ENCODE data around the gene PHF11. TPM values are rescaled to one million over a fixed set of nuclear protein-coding genes. Genes with fewer than 3 reads are reported as not detected.
A peak's percentile ranks its signal among the peaks of the same experiment; 100 is the strongest.

The PHF11 gene
- total RNA-seq, 1 experiment from 2014 or later: 75.2 TPM

DNA sequence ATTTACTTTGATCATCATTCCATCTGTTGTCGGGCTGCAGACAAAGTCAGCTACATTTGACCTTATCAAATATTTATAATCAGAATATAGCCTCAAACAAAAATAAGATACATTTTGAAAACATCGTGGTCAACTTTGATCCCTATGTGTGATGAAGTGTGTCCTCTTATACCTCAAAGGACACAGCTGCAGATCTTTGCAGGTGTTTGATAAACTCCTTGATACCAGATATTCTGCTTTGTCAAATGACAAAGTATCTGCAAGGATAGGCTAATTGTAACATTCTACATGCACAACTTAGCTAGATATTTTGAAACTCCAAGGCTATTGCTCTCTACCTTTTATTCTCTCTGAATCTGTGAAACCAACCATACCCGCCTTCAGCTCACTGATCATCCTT lies 44.0 kb downstream of the PHF11 start:
- Histone ChIP-seq H3K4me3 (ENCODE audit: low read length) (no peak overlapping the region), H3K27ac (ENCODE audit: low read length) (peak overlapping the region; percentile 71), H4K20me1 (ENCODE audit: insufficient read depth, low read depth, low read length) (no peaks in the 10 kb centered on the region), H3K9me2 (replicated peaks; ENCODE audit: insufficient read depth, low read length) (no peaks in the 10 kb centered on the region), H3K4me1 (ENCODE audit: low read length) (peaks cover 34% of the 10 kb centered on the region), H3K9ac (ENCODE audit: low read length) (no peak overlapping the region), H3K79me2 (ENCODE audit: low read length) (peaks cover 3% of the 10 kb centered on the region; the same call in 1 of the 2 replicates), H3K4me2 (ENCODE audit: low read depth, low read length, poor library complexity, severe bottlenecking) (no peak overlapping the region), H3K9me3 (ENCODE audit: low read length) (no peaks in the 10 kb centered on the region), H3K36me3 (ENCODE audit: insufficient read depth, low read length) (peaks cover 44% of the 10 kb centered on the region; the same call in 1 of the 2 replicates), H2AFZ (ENCODE audit: low read length) (no peak overlapping the region), H3K27me3 (ENCODE audit: low read length) (no peaks in the 10 kb centered on the region)
- DNase-seq: no peak

DNA sequence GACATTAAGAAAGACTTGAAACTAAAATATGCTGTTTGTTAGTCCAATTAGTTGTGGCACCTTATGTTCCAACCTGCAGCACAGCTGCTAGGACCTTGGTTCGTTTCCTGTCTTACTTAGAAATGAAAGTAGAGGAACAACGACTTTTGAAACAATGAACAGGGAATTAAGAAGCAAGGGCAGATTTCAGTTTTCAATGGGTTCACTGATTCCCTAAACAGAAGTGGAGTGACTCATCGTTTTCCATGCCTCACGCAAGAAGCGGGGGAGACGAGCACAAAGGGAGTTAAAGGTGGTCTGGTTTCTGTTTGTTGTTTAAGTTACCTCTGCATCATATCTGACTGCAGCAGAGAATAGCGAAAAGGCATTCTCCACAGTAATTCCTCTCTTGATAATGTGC lies 44.8 kb downstream of the PHF11 start:
- Histone ChIP-seq H3K9me2 (replicated peaks; ENCODE audit: insufficient read depth, low read length) (no peaks in the 10 kb centered on the region), H3K79me2 (ENCODE audit: low read length) (no peaks in the 10 kb centered on the region), H2AFZ (ENCODE audit: low read length) (no peak overlapping the region), H3K27ac (ENCODE audit: low read length) (peak overlapping the region; percentile 71), H3K36me3 (ENCODE audit: insufficient read depth, low read length) (peaks cover 49% of the 10 kb centered on the region; the same call in 1 of the 2 replicates), H3K27me3 (ENCODE audit: low read length) (no peaks in the 10 kb centered on the region), H3K4me3 (ENCODE audit: low read length) (no peak overlapping the region), H3K9ac (ENCODE audit: low read length) (no peak overlapping the region), H3K9me3 (ENCODE audit: low read length) (no peaks in the 10 kb centered on the region), H3K4me1 (ENCODE audit: low read length) (peaks cover 34% of the 10 kb centered on the region), H3K4me2 (ENCODE audit: low read depth, low read length, poor library complexity, severe bottlenecking) (no peak overlapping the region), H4K20me1 (ENCODE audit: insufficient read depth, low read depth, low read length) (no peaks in the 10 kb centered on the region)
- DNase-seq: no peak

DNA sequence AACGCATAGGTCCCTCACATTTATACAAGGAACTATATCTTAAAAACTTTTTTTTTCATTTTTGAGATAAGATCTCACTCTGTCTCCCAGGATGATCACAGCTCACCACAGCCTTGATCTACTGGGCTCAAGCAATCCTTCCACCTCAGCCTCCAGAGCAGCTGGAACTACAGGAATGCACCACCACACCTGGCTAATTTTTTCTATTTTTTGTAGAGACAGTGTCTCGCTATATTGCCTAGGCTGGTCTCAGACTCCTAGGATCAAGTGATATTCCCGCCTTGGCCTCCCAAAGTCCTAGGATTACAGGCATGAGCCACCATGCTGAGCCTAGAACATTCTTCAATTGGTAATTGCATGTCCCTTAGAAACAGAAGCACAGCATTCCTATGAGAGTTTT lies 47.9 kb downstream of the PHF11 start:
- H3K9me2 ChIP-seq (replicated peaks; ENCODE audit: insufficient read depth, low read length): no peaks in the 10 kb centered on the region
- no peak overlapping the region for H3K4me2 ChIP-seq (ENCODE audit: low read depth, low read length, poor library complexity, severe bottlenecking)
- H3K27ac ChIP-seq (ENCODE audit: low read length): no peak overlapping the region
- H3K9ac ChIP-seq (ENCODE audit: low read length): no peak overlapping the region
- H3K79me2 ChIP-seq (ENCODE audit: low read length): no peaks in the 10 kb centered on the region
- H2AFZ ChIP-seq (ENCODE audit: low read length): no peak overlapping the region
- peaks cover 57% of the 10 kb centered on the region for H3K36me3 ChIP-seq (ENCODE audit: insufficient read depth, low read length)
- H3K4me3 ChIP-seq (ENCODE audit: low read length): no peak overlapping the region
- H3K27me3 ChIP-seq (ENCODE audit: low read length): no peaks in the 10 kb centered on the region
- H4K20me1 ChIP-seq (ENCODE audit: insufficient read depth, low read depth, low read length): no peaks in the 10 kb centered on the region
- no peak for DNase-seq
- no peaks in the 10 kb centered on the region for H3K9me3 ChIP-seq (ENCODE audit: low read length)
- H3K4me1 ChIP-seq (ENCODE audit: low read length): peaks cover 18% of the 10 kb centered on the region

DNA sequence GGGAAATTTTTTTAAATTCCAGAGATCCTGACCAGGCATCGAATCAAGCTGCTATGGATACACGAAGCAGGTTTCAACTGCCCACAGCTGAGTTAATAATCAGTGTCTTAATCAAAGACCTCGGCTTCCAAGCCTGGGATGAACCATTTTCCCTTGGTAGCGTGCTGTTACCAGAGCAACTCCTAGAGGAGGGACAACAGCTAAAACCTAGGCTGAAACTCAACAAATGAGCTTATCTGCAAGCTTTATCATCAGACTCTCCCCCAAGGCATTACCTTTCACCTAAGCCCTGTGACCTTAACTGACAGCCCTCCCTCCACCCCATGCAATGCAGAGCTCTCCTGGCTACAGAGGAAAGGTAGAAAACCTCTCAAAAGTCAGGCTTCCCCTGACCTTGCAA lies 49.9 kb downstream of the PHF11 start:
- Histone ChIP-seq H3K4me2 (ENCODE audit: low read depth, low read length, poor library complexity, severe bottlenecking) (no peak overlapping the region), H3K36me3 (ENCODE audit: insufficient read depth, low read length) (peaks cover 44% of the 10 kb centered on the region), H2AFZ (ENCODE audit: low read length) (no peak overlapping the region), H3K27ac (ENCODE audit: low read length) (no peak overlapping the region), H3K4me1 (ENCODE audit: low read length) (peaks cover 3% of the 10 kb centered on the region), H3K79me2 (ENCODE audit: low read length) (no peaks in the 10 kb centered on the region), H3K9ac (ENCODE audit: low read length) (no peak overlapping the region), H3K4me3 (ENCODE audit: low read length) (no peak overlapping the region), H3K27me3 (ENCODE audit: low read length) (no peaks in the 10 kb centered on the region), H3K9me2 (replicated peaks; ENCODE audit: insufficient read depth, low read length) (no peaks in the 10 kb centered on the region), H3K9me3 (ENCODE audit: low read length) (no peaks in the 10 kb centered on the region), H4K20me1 (ENCODE audit: insufficient read depth, low read depth, low read length) (no peaks in the 10 kb centered on the region)
- no peak for DNase-seq

DNA sequence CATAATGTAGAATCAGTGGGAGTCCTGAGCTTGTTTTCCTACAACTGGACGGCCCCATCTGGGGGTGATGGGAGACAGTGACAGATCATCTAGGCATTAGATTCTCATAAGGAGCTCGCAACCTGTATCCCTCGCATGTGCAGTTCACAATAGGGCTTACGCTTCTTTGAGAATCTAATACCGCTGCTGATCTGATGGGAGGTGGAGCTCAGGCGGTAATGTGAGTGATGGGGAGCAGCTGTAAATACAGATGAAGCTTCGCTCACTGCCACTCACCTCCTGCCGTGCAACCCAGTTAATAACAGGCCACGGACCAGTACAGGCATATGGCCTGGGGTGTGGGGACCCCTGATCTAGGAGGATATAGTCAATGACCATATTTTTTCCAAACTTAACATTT lies 50.8 kb downstream of the PHF11 start:
- Histone ChIP-seq H3K27me3 (ENCODE audit: low read length) (no peaks in the 10 kb centered on the region), H4K20me1 (ENCODE audit: insufficient read depth, low read depth, low read length) (no peaks in the 10 kb centered on the region), H3K4me2 (ENCODE audit: low read depth, low read length, poor library complexity, severe bottlenecking) (no peak overlapping the region), H3K4me1 (ENCODE audit: low read length) (no peaks in the 10 kb centered on the region), H3K9me2 (replicated peaks; ENCODE audit: insufficient read depth, low read length) (no peaks in the 10 kb centered on the region), H3K36me3 (ENCODE audit: insufficient read depth, low read length) (peaks cover 40% of the 10 kb centered on the region), H3K9ac (ENCODE audit: low read length) (no peak overlapping the region), H3K27ac (ENCODE audit: low read length) (no peak overlapping the region), H3K4me3 (ENCODE audit: low read length) (no peak overlapping the region), H3K79me2 (ENCODE audit: low read length) (no peaks in the 10 kb centered on the region), H2AFZ (ENCODE audit: low read length) (no peak overlapping the region), H3K9me3 (ENCODE audit: low read length) (no peaks in the 10 kb centered on the region)
- DNase-seq: no peak

DNA sequence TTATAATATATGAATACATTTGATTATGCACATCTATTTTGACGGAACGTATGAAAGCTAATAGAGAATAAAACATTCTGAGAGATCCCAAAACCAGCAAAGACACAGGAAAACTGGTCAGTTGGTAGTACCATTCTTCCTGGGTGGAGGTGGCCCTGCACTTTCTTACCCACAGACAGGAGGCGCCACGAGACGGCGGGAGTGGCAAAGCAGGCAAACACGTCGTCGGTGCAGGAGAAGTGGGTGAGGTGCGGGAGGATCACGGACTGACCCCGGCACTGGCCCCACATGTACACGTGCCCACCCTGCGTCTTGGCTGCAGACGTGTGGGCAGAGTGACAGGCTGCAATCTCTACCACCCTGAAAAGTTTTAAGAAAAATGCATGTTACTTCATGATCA lies 53.5 kb downstream of the PHF11 start:
- no peak overlapping the region for H3K4me3 ChIP-seq (ENCODE audit: low read length)
- no peak overlapping the region for H2AFZ ChIP-seq (ENCODE audit: low read length)
- H3K4me2 ChIP-seq (ENCODE audit: low read depth, low read length, poor library complexity, severe bottlenecking): no peak overlapping the region
- H4K20me1 ChIP-seq (ENCODE audit: insufficient read depth, low read depth, low read length): no peaks in the 10 kb centered on the region
- no peak for DNase-seq
- H3K27ac ChIP-seq (ENCODE audit: low read length): no peak overlapping the region
- peaks cover 31% of the 10 kb centered on the region for H3K36me3 ChIP-seq (ENCODE audit: insufficient read depth, low read length)
- no peaks in the 10 kb centered on the region for H3K9me2 ChIP-seq (replicated peaks; ENCODE audit: insufficient read depth, low read length)
- H3K27me3 ChIP-seq (ENCODE audit: low read length): no peaks in the 10 kb centered on the region
- H3K79me2 ChIP-seq (ENCODE audit: low read length): no peaks in the 10 kb centered on the region
- no peaks in the 10 kb centered on the region for H3K4me1 ChIP-seq (ENCODE audit: low read length)
- no peaks in the 10 kb centered on the region for H3K9me3 ChIP-seq (ENCODE audit: low read length)
- H3K9ac ChIP-seq (ENCODE audit: low read length): no peak overlapping the region

DNA sequence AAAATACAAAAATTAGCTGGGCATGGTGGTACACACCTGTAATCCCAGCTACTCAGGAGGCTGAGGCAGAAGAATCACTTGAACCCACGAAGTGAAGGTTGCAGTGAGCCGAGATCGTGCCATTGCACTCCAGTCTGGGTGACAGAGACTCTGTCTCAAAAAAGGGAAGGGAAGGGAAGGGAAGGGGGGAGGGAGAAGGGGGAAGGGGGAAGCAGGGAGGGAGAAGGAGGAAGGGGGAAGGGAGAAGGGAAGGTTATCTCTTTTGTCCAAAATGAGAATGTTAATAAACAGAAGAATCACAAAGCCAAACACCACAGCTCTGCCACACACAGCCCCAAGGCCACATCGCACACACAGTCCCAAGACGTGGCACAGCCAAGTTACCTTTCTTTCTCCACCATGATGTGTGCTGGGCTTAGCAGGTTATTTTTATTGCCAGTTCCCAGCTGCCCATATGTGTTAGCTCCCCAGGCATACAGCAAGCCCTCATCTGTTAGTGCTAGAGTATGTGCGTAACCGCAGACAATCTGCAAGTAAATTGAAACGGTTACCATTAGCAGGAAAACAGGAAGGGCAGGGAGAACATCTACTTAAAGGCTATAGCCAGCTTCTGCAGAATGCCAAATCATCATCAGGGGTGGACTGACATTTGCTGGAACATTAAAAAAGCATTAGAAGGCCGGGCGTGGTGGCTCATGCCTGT lies 55.3 kb downstream of the PHF11 start:
- no peak overlapping the region for H3K4me3 ChIP-seq (ENCODE audit: low read length)
- no peak overlapping the region for H3K27ac ChIP-seq (ENCODE audit: low read length)
- H3K4me2 ChIP-seq (ENCODE audit: low read depth, low read length, poor library complexity, severe bottlenecking): no peak overlapping the region
- H3K27me3 ChIP-seq (ENCODE audit: low read length): no peaks in the 10 kb centered on the region
- no peaks in the 10 kb centered on the region for H3K9me2 ChIP-seq (replicated peaks; ENCODE audit: insufficient read depth, low read length)
- H3K9ac ChIP-seq (ENCODE audit: low read length): no peak overlapping the region
- H4K20me1 ChIP-seq (ENCODE audit: insufficient read depth, low read depth, low read length): no peaks in the 10 kb centered on the region
- no peak overlapping the region for H2AFZ ChIP-seq (ENCODE audit: low read length)
- DNase-seq: no peak
- H3K9me3 ChIP-seq (ENCODE audit: low read length): no peaks in the 10 kb centered on the region
- H3K4me1 ChIP-seq (ENCODE audit: low read length): no peaks in the 10 kb centered on the region
- peaks cover 36% of the 10 kb centered on the region for H3K36me3 ChIP-seq (ENCODE audit: insufficient read depth, low read length)
- no peaks in the 10 kb centered on the region for H3K79me2 ChIP-seq (ENCODE audit: low read length)

DNA sequence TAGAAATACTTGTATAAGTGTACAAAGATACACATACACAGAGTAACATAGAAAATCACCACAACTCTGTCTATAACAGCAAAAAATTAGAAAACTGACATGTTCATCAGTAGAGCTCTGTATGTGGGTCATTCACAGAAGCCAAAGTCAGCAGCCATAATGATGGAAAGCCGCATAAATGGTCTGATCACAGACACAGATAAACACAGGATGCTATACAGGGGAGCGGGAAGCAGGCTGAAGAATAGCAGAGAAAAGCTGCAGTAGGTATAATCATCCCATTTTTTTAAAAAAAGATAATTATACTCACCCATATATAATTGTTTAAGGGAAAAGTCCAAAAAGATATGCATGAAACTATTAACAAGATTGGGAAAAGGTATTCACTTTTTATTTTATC lies 58.1 kb downstream of the PHF11 start:
- H3K4me3 ChIP-seq (ENCODE audit: low read length): no peak overlapping the region
- peaks cover 38% of the 10 kb centered on the region for H3K36me3 ChIP-seq (ENCODE audit: insufficient read depth, low read length)
- no peak overlapping the region for H2AFZ ChIP-seq (ENCODE audit: low read length)
- H3K79me2 ChIP-seq (ENCODE audit: low read length): no peaks in the 10 kb centered on the region
- DNase-seq: no peak
- H3K4me2 ChIP-seq (ENCODE audit: low read depth, low read length, poor library complexity, severe bottlenecking): no peak overlapping the region
- H3K9me2 ChIP-seq (replicated peaks; ENCODE audit: insufficient read depth, low read length): no peaks in the 10 kb centered on the region
- H3K27ac ChIP-seq (ENCODE audit: low read length): no peak overlapping the region
- no peaks in the 10 kb centered on the region for H4K20me1 ChIP-seq (ENCODE audit: insufficient read depth, low read depth, low read length)
- no peak overlapping the region for H3K9ac ChIP-seq (ENCODE audit: low read length)
- no peaks in the 10 kb centered on the region for H3K4me1 ChIP-seq (ENCODE audit: low read length)
- H3K9me3 ChIP-seq (ENCODE audit: low read length): no peaks in the 10 kb centered on the region
- no peaks in the 10 kb centered on the region for H3K27me3 ChIP-seq (ENCODE audit: low read length)
